Measurements from ENCODE around the gene HNRNPA3.

DNA sequence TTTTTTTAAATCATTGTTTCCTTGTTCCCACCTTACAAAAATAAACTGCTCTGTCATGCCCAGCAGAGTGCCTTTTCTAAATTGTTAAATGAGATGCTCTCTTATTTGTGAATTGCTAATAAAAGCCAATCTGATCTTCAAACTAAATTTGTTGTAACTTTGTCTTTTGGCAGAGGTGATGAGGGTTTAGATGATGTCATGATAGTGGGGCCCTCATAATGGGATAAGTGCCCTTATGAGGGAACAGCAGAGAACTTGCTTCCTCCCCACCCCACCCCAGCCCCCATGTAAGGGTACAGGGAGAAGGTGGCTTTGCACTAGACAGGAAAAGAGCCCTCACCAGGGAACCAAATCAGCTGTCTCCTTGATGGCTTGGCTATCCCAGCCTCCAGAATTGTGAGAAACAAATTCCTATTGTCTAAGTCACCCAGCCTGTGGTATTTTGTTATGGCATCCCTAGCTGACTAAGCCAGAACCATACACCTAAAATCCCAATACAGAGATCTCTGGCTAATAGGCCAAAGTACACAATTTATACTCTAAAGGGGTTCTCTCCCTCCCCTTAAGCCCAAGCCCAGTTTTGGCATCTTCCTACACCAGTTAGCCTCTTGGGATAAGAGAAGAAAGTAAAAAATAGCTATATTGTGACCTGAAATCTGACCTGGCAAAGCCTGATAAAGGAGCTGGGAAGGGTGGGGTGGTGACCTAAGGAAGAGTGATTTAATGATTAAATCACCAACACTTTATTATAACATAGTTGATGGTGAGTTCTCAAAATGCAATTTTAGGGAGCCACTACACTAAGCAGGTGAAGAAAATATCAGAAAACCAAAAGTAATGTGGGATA lies 40.3 kb upstream of the HNRNPA3 start:
- no peak for TF ChIP-seq GATA3 (IDR thresholded peaks at IDR 0.05; ENCODE audit: low read depth, low read length)
- no peak for TF ChIP-seq GATA2 (IDR thresholded peaks at IDR 0.05; ENCODE audit: low read depth, low read length)
